Measurements from ENCODE around the gene PPP1R10.
A peak's percentile ranks its signal among the peaks of the same experiment; 100 is the strongest.

PPP1R10 gene

DNA sequence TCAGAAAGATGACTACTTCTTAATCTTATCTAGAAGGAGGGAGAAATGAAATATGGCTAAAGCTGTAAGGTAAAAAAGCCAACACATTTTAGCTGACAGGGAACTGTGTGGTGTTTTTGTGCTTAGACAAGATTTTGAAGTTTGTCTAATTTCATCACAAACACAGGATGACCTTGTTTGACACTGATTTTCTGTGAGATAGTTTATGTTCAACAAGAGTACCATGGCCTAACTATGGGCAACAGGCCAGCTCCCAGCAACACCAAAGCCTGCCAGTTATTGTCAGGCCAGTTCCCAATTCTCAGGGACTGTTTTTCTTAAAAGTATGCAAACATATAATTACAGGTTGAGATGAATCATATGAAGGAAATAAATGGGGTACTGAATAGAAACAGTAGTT lies 51.3 kb downstream of the PPP1R10 start:
- TF ChIP-seq CTCF (IDR thresholded peaks at IDR 0.05; ENCODE audit: borderline replicate concordance, insufficient read depth, low read depth, low read length), result no peak
- no peak overlapping the region for H3K4me3 ChIP-seq (ENCODE audit: low read depth, low read length)

DNA sequence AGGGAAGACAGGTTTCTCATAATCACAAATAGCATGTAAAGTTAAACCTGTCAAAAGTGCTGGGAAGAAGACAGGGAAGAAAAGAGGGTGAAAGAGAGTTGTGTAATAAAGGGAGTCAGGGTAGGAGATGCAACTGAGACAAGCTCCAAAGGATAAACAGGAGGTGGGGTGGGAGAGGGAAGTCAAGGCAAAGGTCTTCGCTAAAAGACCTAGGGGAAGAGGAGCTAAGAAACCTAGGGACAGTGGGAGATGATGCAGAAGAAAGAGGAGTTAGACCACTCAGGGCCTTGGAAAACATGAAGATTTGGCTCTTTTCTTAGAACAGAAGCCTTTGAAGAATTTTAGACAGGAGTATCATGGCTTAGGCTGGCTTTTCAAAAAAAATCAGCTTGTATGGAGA lies 52.9 kb downstream of the PPP1R10 start:
- no peak overlapping the region for H3K4me3 ChIP-seq (ENCODE audit: low read depth, low read length)
- TF ChIP-seq CTCF (IDR thresholded peaks at IDR 0.05; ENCODE audit: borderline replicate concordance, insufficient read depth, low read depth, low read length), result no peak

DNA sequence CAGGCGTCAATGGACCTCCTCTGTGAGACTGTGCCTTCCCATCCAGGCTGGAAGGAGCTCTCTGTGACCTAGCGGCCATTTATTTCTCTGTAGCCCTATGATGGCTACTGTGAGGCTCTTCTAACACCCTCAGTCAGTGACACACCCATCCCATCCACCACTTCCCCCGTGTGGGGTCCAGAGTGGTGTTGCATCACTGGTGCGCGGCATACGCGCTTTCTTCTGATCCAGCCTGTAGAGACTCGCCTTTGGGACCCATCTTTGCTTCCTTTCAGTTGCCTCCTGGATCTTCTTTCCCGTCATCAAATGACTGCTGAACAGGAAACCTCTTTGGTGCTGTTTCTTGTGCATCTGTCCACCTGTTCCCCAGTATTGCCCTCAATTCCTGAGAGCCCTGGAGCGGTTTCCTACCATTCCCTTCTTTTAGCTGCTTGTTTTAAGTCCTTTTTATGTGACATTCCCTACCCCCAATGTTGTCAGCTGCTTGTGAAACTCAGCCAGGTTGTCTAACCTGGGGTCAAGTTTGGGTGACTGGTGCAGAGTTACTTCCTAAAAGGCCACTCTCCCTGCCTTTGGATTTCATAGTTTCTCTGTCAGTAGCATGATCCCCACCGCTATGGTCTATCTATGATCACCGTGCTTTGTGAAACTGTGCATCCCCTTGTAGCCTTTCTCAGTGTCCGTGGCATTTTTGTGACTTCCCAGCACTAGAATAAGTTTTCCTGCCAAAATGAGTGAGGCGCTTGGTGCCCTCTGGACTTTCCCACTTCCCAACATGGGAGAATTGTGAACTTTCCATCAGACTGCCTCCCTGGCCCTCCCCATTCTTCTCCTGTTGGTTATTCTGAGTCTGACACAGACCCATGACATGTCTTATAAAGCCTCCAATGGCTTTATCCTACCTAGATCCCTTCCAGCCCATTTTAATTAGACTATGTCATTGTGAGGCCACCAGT lies 54.3 kb downstream of the PPP1R10 start:
- H3K4me3 ChIP-seq (ENCODE audit: low read depth, low read length), result no peak overlapping the region
- no peak for TF ChIP-seq CTCF (IDR thresholded peaks at IDR 0.05; ENCODE audit: borderline replicate concordance, insufficient read depth, low read depth, low read length)

DNA sequence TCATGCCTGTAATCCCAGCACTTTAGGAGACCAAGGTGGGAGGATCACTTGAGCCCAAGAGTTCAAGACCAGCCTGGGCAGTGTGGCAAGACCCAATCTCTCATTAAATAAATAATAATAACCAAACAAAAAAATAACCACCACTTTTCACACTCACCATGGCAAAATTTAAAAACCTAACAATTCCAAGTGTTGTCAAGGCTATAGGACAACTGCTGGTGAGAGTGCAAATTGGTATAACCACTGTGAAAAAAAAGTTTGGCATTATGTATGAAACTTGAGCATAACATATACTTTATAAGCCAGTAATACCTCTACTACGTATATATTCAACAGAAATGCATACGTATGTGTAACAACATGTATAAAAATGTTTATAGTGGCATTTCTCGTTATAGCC lies 56.1 kb downstream of the PPP1R10 start:
- TF ChIP-seq CTCF (IDR thresholded peaks at IDR 0.05; ENCODE audit: borderline replicate concordance, insufficient read depth, low read depth, low read length), result no peak
- no peak overlapping the region for H3K4me3 ChIP-seq (ENCODE audit: low read depth, low read length)

GRCh38 chr6:30557683-30557981 lies 59.4 kb downstream of the PPP1R10 start:
- TF ChIP-seq CTCF (IDR thresholded peaks at IDR 0.05; ENCODE audit: borderline replicate concordance, insufficient read depth, low read depth, low read length), result no peak

GRCh38 chr6:30556906-30557682 lies 59.9 kb downstream of the PPP1R10 start, which contains the start of gene PRR3:
Gene PRR3, plus strand, starts transcription at chr6:30557295. Its CDS starts 50 bp downstream, at chr6:30557345.
- no peak for TF ChIP-seq CTCF (IDR thresholded peaks at IDR 0.05; ENCODE audit: borderline replicate concordance, insufficient read depth, low read depth, low read length)

More at GRCh38 chr6:30557683-30557981, 59.4 kb downstream of the PPP1R10 start:
- H3K4me3 ChIP-seq (ENCODE audit: low read depth, low read length), result peak overlapping the region; percentile 75

More at GRCh38 chr6:30556906-30557682, 59.9 kb downstream of the PPP1R10 start, which contains the start of gene PRR3:
- H3K4me3 ChIP-seq (ENCODE audit: low read depth, low read length), result peak within 1 kb of the TSS; percentile 75

Measured in GM12875 (cell line).